ENCODE results near the gene ATAD3B.
A peak's percentile ranks its signal among the peaks of the same experiment; 100 is the strongest.
"Not testable (repeated sequence)": the region's sequence is repeated elsewhere in the genome, so short reads cannot be mapped to it uniquely, and the experiment has no call there.

The ATAD3B gene

DNA sequence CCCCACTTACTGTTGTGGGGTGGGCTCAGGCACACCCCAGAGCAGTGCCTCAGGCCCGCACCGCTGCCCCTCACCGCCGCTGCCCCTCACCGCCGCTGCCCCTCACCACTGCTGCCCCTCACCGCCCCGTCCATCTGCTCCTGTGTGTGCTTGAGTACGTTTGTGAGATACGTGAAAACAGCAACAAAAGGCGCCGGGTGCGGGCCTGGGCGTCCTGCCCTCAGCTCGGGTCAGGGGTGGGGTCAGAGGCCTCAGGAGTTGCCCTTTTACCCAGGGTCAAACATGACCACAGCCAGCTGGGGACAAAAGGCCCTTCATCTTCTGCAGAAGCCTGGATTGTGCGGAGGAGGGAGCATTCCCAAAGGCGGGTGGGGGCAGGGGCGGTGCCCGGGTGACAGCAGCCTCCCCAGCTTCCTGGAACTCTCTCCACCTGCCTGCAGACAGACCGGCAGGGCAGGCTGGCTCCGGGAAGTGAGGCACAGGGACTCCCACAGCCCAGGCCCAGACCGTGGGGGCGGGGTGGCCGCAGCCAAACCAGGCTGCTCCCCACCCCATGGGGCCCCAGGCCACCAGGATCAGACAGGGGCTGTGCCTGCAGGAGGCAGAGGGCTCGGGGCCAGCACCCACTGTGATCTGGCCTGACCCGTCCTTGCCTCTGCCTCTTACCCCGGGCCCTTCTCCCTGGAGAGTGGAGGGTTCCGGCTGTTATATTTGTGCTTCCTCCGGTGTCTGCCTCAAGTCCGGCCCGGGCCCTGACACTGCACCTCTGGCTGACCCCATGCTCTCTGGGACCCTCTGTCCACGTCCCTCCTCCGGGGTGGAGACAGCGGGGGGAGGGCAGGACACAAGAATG is 38.4 kb upstream of the ATAD3B start:
- DNase-seq, result peak; percentile 78

DNA sequence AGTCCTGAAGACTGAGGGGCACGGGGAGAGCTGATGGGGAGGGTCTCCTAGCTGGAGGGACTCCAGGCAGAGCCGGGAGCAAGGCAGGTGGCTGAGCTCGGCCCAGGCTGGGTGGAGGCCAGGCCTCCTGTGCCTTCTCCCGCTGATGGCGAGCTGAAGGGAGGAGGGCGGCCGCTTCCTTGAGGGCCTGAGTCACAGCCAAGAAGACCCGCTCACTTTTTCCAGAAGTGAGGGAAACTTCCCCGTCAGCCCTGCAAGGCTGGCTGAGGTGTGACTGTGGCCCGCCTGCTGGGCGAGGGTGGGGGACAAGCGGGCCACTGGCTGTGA is 37.8 kb upstream of the ATAD3B start:
- DNase-seq, result peak; percentile 59

DNA sequence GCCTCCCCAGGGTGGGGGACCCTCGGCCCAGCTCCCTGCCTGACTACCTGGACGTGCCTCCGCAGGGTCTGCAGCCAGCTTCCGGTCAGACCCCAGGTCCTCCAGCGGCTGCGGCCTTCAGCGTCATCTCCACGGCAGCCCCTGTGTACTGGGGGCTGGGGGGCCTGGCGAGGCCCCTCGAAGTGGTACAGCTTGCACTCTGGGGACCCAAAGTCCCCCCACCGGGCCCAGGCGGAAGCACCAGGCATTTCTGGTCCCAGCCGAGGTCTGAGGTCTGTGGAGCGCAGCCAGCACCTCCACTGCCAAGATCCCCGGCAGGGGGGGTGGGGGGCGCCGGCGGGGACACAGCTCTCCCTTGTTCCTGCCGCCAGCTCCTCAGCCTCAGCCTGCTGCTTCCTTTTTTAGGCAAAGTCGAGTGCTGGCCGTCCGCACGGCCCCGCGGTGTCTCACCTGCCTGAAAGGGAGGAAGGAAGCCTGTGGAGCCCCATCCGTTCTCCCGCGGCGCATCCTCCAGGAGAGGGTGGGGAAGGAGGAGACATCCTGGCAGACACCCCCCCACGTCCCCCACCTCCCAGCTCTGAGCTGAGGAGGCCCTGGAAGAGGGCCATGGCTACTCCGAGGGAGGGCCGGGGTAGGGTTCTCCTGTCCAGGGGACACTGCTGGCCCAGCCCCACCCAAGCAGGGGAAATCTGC is 37.3 kb upstream of the ATAD3B start:
- peak; percentile 63 for DNase-seq

DNA sequence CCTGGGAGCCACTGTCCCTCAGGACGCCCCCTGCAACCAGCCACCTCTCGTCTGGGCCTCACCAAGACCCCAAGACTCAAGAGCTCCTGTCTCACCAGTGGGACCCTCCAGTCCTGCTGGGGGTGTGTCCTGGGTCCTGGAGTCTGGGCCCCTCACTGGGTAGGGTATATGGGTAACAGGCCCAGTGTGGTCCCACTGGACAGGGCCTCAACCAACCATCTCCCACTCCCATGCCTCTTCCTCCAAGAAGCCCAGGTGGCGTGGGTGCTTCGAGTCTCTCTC is 36.8 kb upstream of the ATAD3B start:
- no peak for DNase-seq

DNA sequence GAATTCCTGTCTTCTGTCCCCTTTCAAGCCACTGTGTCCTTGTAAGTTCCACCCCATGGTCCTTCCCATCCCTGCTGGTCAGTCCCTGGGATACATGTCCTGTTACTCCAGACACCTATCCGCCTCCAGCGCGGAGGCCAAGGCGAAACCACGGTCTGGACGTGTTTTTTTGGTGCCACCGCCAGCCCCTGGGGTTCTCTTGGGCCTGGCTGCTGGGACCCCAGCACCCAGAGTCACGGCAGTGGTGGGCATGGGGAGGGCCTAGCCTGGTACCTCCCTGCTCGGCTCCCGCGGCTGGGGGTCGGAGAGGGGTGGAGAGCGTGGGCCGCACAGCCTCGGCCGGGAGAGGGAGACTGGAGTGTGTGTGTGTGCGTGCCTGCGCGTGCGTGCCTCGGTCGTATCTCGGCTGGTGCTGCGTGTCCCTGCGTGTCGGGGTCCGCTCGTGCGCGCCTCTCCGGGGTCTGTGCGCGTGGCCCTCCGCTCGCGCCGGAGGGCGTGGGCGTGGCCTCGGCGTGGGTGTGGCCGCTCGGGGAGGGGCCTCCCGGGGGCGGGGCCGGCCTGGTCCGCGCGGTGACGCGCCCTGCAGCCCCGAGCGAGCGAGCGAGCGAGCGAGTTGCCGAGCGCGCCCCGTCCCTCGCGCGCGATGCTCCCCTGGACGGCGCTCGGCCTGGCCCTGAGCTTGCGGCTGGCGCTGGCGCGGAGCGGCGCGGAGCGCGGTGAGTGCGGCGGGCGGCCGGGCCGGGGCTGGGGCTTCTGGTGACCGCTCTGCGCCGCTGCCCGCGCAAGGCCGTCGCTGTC is 36.3 kb upstream of the ATAD3B start, which contains the start of gene VWA1:
Gene VWA1 (plus strand): TSS at position 585 of the 798 bp plus-strand sequence. CDS start 59 bp downstream, at position 644.
- peak; percentile 76 for DNase-seq

DNA sequence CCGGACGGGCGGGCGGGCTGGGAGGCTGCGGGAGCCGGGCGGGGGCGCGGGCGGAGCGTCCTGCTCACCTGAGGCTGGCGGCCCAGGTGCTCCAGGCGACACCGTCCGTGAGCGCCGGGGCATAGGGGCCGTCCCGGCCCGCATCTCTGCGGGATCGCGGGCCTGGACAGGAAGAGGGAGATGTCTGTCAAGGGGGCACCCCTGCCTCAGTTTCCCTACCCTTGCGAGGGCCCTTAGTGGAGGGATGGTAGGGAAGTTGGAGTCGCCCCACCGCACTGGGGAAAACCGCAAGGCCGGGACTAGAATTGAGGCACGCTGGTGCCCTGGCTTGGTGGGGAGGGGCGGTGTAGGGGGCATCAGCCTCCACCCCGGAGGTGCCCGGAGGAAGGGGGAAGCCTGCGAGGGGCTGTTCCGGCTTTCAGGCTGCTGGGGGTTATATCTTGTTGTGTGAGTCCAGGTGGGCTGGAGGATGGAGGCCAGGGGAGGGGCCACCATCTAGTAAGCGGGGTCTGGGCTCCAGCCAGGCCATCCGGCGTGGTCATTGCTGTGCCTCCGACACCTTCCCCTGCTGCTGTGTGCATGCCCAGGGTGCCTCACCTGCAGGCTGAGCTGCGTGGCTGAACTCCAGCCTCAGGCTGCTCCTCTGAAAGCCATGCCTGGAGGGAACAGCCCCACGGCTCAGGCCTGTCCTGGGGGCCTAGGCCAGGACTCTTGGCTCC is 35.5 kb upstream of the ATAD3B start:
- DNase-seq, result no peak

DNA sequence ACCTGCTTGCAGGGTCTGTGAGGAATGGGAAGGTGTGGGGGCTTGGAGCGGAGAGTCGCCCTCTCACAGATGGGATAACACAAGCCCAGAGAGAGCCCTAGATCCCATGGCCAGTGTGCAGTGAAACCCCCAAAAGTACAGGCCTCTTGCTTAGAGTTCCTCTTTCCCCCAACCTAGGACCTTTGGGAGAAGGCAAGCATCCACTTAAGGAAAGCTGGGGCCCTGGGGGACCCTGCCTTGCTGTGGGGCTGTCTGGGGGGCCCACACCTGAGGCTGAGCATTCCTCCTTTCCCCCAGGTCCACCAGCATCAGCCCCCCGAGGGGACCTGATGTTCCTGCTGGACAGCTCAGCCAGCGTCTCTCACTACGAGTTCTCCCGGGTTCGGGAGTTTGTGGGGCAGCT is 34.9 kb upstream of the ATAD3B start:
- DNase-seq, result no peak

DNA sequence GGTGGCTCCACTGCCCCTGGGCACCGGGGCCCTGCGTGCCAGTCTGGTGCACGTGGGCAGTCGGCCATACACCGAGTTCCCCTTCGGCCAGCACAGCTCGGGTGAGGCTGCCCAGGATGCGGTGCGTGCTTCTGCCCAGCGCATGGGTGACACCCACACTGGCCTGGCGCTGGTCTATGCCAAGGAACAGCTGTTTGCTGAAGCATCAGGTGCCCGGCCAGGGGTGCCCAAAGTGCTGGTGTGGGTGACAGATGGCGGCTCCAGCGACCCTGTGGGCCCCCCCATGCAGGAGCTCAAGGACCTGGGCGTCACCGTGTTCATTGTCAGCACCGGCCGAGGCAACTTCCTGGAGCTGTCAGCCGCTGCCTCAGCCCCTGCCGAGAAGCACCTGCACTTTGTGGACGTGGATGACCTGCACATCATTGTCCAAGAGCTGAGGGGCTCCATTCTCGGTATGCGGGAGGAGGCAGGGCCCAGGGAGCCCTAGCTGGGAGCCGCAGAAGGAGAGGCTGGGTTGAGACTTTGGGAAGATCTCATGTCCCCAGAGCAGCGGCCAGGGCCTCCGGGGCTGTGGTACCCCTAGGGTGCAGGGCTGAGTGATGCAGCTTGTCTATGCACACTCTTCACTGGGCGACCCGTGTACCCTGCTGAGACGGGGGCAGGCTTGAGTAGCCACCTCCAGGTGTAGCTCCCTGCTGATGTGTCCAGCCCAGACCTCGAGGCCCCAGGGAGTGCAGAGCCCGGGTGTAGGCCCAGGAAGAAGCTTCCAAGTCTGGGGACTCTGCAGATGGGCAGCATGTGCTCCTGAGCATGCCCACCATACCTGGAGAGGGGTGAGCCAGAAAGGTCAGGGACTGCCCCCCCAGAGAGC is 34.3 kb upstream of the ATAD3B start:
- DNase-seq, result no peak

DNA sequence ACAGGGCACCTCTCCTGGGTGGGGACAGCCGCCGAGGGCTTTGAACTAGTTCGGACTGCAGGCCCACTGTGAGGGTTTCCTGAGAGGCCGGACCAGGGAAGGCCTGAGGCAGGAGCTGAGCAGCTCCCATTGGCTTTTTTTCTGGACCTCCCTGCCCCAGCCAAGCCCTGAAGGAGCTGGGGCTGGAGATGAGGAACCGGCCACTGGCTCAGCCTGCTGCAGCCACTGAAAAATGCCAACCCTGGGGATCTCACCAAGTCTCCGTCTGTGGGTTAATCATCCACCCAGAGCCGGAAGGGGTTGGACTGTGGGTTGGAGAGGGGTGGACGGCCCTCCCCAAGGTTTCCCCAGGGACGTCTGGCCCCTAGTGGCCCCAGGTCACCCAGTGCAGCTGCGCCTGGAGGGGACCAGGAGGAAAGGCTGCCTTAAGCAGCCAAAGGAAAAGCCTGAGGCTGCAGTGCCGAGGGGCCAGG is 33.6 kb upstream of the ATAD3B start:
- DNase-seq, result peak; percentile 62

DNA sequence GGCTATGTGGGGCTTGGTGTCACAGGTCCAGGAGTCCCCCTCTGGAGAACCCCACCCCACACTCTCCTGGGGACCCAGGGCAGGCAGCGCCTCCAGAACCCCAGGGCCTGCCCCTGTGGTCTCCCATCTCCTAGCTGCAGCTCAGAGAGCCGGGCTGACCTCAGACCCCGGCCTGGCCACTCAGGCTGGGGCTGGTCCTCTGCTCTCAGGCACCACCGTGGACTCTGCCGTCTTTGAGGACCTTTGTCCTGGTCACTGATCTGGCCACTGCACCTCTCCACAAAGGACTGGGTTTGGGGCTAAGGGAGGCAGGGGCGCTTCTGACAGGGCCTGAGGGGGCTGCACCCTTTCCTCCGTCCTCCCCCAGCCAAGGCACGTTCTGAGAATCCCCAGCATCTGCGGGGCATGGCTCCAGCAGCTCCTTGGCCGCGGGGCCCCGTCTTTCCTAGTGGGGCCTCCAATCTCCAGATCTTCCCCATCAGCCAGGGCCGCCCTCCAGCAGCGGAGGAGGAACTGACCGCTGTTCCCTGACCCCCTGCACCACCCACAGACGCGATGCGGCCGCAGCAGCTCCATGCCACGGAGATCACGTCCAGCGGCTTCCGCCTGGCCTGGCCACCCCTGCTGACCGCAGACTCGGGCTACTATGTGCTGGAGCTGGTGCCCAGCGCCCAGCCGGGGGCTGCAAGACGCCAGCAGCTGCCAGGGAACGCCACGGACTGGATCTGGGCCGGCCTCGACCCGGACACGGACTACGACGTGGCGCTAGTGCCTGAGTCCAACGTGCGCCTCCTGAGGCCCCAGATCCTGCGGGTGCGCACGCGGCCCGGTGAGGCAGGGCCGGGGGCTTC is 32.8 kb upstream of the ATAD3B start:
- no peak for DNase-seq

DNA sequence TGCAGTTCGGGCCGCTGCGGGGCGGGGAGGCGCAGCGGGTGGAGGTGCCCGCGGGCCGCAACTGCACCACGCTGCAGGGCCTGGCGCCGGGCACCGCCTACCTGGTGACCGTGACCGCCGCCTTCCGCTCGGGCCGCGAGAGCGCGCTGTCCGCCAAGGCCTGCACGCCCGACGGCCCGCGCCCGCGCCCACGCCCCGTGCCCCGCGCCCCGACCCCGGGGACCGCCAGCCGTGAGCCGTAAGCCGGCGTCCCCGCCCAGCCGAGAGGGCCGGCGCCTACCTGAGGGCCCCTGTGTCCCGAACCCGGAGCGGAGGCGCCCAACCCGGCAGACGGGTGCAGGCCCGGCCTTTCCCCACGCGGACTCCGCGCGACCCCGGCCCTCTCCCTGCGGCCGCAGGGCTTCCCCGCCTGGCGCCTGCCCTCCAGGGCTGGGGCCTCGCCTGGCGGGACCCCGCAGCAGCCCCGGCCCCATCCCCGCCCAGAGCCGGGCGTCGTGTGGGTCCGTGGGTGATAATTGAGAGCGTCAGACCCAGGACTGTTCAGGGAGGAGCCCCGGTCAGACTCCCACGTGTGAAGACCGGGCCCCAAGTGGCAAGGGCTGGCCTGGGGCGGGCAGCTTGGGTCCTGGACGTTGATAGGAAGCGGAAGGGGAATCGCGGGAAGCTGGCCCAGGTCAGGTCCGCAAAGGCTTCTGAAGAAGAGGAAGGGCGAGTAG is 31.9 kb upstream of the ATAD3B start:
- DNase-seq, result no peak

DNA sequence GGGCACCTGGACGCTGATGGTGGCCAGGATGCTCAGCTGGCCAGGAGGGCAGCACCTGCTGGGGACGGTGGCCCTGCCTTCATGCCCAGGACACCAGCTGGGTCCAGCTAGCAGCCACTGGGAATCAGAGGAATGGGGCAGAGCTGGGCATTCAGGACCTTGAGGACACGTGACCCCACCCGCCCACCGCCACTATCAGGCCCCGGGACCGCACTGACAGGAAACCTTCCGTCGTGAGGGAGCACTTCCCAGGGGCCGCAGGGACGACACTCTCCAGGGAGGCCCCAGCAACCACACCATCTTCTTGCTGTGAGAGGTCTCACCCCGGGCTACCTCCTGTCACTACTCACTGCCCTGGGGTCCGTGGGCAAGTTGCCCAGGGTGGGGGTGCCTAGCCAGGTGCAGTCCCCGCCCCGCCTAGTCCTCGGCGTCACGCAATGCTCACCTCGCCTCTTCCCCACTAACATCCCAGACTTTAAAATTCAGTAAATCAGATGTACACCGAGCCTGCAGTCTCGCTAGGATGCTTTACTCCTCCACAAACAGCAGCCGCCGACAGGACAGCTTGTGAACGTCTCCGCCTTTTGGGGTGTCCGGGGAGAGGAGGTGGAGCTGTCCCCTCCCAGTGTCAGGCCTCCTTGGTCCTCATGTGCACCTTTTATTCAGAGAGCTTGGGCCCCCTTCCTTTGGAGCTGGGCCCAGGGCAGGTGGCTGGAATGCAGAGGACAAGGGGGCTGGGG is 31.1 kb upstream of the ATAD3B start:
- DNase-seq, result peak; percentile 61

DNA sequence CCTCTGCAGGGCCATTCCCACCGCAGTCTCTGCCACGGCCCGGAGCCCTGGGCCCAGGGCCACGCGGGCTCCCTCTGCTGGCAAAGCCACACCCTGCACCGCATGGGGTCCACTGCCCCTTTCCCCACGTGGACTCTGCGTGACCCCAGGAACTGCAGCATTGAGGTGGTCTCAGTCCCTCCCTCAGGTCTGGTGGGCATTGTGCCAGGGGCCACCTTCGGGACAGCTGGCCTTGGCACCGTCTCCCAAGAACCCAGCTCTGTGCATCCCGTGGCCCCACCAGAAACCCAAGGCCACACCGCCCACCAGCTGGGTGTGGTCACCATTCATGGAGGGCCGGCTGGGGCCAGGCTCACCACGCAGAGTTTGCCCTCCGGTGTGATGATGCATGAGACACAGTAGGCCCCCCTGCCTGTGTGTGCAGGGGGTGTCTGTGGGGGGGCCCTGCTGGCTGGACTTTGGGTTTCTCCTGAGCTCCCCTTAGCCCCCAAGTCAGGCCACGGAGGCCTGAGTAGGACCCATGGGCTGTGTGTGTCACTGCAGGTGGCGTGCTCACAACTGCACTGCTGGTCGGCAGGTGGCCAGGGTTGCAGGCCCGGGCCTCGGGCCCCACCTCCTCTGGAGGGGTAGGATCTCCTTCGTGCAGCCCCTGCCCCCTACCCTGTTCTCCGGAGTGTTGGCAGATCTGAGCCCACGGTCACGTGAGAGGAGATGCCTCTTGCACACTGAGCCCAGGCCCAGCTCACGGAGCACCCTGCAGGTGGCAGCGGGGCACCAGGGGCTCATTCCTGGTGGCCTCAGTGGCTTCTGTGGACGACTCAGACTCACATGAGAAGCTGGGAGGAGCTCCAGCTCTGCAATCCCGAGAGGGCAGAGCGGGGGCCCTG is 30.3 kb upstream of the ATAD3B start:
- DNase-seq, result peak; percentile 26

DNA sequence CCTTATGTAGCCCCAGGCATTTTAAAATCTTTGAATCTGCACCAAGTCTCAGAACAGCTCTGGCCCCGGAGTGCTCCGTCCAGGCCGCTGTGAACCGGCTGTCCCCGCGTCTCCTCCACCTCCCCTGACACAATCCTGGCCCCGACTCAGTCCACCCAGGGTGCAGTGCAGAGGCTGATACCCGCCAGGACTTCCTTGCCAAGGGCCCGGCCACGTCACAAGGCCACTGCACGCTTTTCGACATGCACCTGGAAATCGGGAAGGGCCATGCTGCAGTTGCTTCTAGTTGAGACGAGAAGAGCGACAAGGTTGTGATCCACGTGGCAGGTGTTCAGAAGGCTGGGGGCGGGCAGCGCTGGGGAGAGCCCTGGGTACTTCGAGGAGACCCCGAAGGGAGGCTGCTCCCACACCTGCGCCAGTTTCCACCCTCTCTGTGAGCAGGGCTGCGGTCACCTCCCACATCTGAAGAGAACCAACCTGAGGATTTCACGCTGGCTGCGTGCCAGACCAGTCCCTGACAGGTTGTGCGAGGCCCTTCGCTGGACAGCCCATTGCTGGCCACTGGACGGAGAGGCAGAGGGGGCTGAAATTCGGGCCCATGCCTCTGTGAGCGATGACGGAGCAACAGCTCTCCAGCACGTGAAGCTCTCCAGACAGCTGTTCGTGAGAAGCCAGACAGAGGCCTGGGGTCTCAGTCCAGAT is 29.3 kb upstream of the ATAD3B start:
- DNase-seq, result no peak

DNA sequence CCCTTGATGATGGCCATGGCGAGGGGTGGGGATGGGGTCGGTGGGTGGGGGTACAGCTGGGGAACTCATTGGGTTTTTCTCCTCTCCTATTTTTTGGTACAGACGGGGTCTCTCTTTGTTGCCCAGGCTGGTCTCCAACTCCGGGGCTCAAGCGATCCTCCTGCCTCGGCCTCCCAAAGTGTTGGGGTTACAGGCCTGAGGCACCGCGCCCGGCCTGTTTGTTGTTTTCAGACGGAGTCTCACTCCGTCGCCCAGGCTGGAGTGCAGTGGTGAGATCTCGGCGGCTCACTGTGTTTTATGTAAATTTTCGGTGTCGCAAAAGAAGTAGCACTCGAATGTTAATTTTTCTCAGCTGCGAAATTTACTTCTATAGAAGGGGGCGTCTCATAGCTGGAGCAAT is 24.9 kb upstream of the ATAD3B start:
- not testable (repeated sequence) for DNase-seq

DNA sequence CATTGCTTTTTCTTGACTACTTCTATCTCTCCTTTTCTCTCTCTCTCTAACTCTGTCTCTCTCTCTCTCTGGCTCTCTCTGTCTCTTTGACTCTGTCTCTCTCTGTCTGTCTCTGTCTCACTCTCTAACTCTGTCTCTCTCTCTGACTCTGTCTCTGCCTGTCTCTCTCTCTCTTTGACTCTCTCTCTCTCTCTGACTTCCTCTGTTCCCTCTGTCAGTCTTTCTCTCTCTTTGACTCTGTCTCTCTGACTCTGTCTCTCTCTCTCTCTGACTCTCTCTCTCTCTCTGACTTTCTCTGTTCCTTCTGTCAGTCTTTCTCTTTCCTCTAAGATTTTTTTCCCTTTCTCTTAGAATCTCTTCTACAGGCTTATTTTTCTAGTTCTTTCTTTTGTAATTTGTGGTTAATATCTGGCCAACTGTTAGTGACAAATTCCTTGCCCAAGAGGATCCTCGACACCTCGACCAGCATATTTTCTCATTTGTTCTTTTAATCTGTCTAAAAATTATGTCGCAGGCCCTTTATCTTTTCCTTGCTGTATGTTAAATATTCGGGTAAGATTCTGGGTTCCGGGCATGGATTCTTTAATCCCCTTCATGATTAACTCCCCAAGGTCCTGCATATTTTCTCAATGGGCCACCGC is 22.3 kb upstream of the ATAD3B start, which contains the start of gene ATAD3C:
Gene ATAD3C (plus strand): TSS at position 591 of the 641 bp plus-strand sequence. CDS start 995 bp downstream, outside the sequence.
- DNase-seq, result no peak

DNA sequence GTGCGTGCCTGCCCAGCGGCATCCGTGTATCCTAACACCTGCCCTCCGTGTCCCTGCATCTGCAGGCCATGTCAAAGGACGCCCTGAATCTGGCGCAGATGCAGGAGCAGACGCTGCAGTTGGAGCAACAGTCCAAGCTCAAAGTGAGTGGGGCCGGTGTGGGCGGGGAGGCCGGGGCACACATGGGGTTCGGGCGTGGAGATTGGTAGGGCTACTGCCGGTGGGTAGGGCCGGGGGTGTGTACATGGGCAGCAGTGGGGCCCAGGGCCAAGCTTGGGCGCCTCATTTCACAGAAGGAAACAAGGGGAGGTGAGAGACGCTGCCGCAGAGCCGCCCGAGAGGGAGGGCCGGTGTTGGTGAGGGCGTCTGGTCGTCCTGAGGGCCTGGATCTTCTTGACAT is 20.9 kb upstream of the ATAD3B start:
- not testable (repeated sequence) for DNase-seq

Measured in right kidney (tissue), 1 donor.